GM20000 (cell line): Measurements from ENCODE around the gene PRSS27.
"Not testable (repeated sequence)": the region's sequence is repeated elsewhere in the genome, so short reads cannot be mapped to it uniquely, and the experiment has no call there.

Source experiments
- DNase-seq: peaks from one replicate; pipeline ENCODE4 v3.0.0; 2012; ENCODE audit warnings: low spot score
- CTCF ChIP-seq: IDR thresholded peaks from 2 replicates; pipeline ENCODE4 v1.5.1; 2012; ENCODE audit warnings: mild to moderate bottlenecking, control low read depth; ENCODE audit errors: extremely low read depth, missing control alignments

PRSS27 gene

GRCh38 chr16:2675021-2675420 lies 45.0 kb downstream of the PRSS27 start:
- TF ChIP-seq CTCF: no peak

GRCh38 chr16:2673066-2673999 lies 46.7 kb downstream of the PRSS27 start:
- TF ChIP-seq CTCF: no peak
- DNase-seq: peak; percentile 98

More at GRCh38 chr16:2675021-2675420, 45.0 kb downstream of the PRSS27 start:
- peak; percentile 9 for DNase-seq

- no peak for TF ChIP-seq CTCF
- no peak for DNase-seq
Observed at GRCh38 chr16:2671741-2672140, 48.3 kb downstream of the PRSS27 start.

- DNase-seq: not testable (repeated sequence)
- peak; percentile 47 for TF ChIP-seq CTCF
Observed at GRCh38 chr16:2671193-2671592, 48.8 kb downstream of the PRSS27 start.

- DNase-seq: peak; percentile 8
- peak; percentile 61 for TF ChIP-seq CTCF
Observed at GRCh38 chr16:2670017-2670416, 50.0 kb downstream of the PRSS27 start.

- DNase-seq: not testable (repeated sequence)
Observed at GRCh38 chr16:2669587-2669986, 50.4 kb downstream of the PRSS27 start.

- not testable (repeated sequence) for DNase-seq
Observed at GRCh38 chr16:2666671-2667070, 53.4 kb downstream of the PRSS27 start.

GRCh38 chr16:2664574-2664982 lies 55.4 kb downstream of the PRSS27 start:
- no peak for DNase-seq
- TF ChIP-seq CTCF: no peak
